ENCODE results near the gene C22orf23.

Gene C22orf23

DNA sequence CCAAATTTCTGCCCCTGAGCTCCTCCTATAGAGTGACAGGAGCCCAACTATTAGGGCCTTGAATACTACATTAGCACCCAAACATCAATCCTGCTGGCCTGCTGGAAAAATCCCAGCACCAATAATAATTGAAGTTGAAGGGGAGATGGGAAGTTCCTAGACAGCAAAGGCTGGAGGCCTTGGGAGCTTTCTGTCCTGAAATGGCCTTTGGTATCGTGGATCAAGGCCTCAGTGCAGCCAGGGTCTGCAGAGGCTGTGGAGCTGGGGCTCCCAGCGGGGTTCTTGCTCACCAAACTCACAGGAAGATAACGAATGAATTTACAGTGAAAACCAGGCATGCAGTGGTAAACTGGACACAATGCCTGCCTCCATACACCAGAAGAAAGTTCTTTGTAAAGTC, 56.5 kb downstream of the C22orf23 start:
- H2AFZ ChIP-seq (ENCODE audit: low read depth, low read length, severe bottlenecking) = no peak overlapping the region
- H3F3A ChIP-seq (ENCODE audit: insufficient read depth) = 0 out of 2 replicates have a peak, but pooled peaks cover 3% of the 10 kb centered on the region
- H3K9me2 ChIP-seq (replicated peaks; ENCODE audit: insufficient read depth, low read length) = no peaks in the 10 kb centered on the region
- no peak overlapping the region for H3K4me3 ChIP-seq (ENCODE audit: insufficient read depth, low read length, poor library complexity, severe bottlenecking)
- no peaks in the 10 kb centered on the region for H3K36me3 ChIP-seq (ENCODE audit: low read length)
- no peaks in the 10 kb centered on the region for H3K9me3 ChIP-seq (ENCODE audit: insufficient read depth, low read length)
- no peak overlapping the region for H3K4me2 ChIP-seq (ENCODE audit: low read depth, low read length, poor library complexity, severe bottlenecking)
- no peak overlapping the region for H3K27ac ChIP-seq (ENCODE audit: low read depth, low read length)
- H3K79me2 ChIP-seq (ENCODE audit: insufficient read depth, low read length) = no peaks in the 10 kb centered on the region
- no peak for TF ChIP-seq EZH2phosphoT487 (conservative IDR thresholded peaks at IDR 0.05; ENCODE audit: low read length)
- TF ChIP-seq, protein P1, sequence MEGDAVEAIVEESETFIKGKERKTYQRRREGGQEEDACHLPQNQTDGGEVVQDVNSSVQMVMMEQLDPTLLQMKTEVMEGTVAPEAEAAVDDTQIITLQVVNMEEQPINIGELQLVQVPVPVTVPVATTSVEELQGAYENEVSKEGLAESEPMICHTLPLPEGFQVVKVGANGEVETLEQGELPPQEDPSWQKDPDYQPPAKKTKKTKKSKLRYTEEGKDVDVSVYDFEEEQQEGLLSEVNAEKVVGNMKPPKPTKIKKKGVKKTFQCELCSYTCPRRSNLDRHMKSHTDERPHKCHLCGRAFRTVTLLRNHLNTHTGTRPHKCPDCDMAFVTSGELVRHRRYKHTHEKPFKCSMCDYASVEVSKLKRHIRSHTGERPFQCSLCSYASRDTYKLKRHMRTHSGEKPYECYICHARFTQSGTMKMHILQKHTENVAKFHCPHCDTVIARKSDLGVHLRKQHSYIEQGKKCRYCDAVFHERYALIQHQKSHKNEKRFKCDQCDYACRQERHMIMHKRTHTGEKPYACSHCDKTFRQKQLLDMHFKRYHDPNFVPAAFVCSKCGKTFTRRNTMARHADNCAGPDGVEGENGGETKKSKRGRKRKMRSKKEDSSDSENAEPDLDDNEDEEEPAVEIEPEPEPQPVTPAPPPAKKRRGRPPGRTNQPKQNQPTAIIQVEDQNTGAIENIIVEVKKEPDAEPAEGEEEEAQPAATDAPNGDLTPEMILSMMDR (IDR thresholded peaks at IDR 0.05; ENCODE audit: insufficient read depth, low read length, poor library complexity, severe bottlenecking) = no peak
- no peaks in the 10 kb centered on the region for H3K27me3 ChIP-seq (ENCODE audit: low read length)
- no peak overlapping the region for H3K9ac ChIP-seq (ENCODE audit: low read length)
- H4K20me1 ChIP-seq (ENCODE audit: low read depth, low read length) = no peaks in the 10 kb centered on the region

DNA sequence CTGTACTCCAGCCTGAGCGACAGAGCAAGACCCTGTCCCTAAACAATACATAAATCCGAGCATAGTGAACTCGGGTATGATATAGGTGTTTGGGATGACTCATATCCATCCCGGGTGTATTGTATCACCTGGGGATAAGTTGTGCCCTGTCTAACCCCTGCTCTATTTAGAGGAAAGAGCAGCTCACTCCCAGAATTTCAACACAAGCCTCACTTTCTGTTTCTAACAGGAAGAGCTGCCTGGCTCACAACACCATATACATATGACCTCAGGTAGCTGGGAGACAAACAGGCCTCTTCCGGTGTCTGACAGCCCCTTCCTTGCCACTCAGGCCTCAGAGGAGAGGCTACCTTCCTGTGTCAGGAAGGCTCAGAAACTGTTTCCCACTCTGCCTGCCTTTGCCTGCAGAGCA, 57.2 kb downstream of the C22orf23 start:
- H3K27me3 ChIP-seq (ENCODE audit: low read length) = no peaks in the 10 kb centered on the region
- no peaks in the 10 kb centered on the region for H3K36me3 ChIP-seq (ENCODE audit: low read length)
- no peak for TF ChIP-seq EZH2phosphoT487 (conservative IDR thresholded peaks at IDR 0.05; ENCODE audit: low read length)
- TF ChIP-seq, protein P1 (IDR thresholded peaks at IDR 0.05; ENCODE audit: insufficient read depth, low read length, poor library complexity, severe bottlenecking) = no peak
- H3K9me3 ChIP-seq (ENCODE audit: insufficient read depth, low read length) = no peaks in the 10 kb centered on the region
- H3K27ac ChIP-seq (ENCODE audit: low read depth, low read length) = no peak overlapping the region
- 0 out of 2 replicates have a peak, but pooled peaks cover 3% of the 10 kb centered on the region for H3F3A ChIP-seq (ENCODE audit: insufficient read depth)
- H3K79me2 ChIP-seq (ENCODE audit: insufficient read depth, low read length) = no peaks in the 10 kb centered on the region
- no peak overlapping the region for H3K9ac ChIP-seq (ENCODE audit: low read length)
- H2AFZ ChIP-seq (ENCODE audit: low read depth, low read length, severe bottlenecking) = no peak overlapping the region
- no peak overlapping the region for H3K4me2 ChIP-seq (ENCODE audit: low read depth, low read length, poor library complexity, severe bottlenecking)
- no peaks in the 10 kb centered on the region for H4K20me1 ChIP-seq (ENCODE audit: low read depth, low read length)
- H3K4me3 ChIP-seq (ENCODE audit: insufficient read depth, low read length, poor library complexity, severe bottlenecking) = no peak overlapping the region
- no peaks in the 10 kb centered on the region for H3K9me2 ChIP-seq (replicated peaks; ENCODE audit: insufficient read depth, low read length)

DNA sequence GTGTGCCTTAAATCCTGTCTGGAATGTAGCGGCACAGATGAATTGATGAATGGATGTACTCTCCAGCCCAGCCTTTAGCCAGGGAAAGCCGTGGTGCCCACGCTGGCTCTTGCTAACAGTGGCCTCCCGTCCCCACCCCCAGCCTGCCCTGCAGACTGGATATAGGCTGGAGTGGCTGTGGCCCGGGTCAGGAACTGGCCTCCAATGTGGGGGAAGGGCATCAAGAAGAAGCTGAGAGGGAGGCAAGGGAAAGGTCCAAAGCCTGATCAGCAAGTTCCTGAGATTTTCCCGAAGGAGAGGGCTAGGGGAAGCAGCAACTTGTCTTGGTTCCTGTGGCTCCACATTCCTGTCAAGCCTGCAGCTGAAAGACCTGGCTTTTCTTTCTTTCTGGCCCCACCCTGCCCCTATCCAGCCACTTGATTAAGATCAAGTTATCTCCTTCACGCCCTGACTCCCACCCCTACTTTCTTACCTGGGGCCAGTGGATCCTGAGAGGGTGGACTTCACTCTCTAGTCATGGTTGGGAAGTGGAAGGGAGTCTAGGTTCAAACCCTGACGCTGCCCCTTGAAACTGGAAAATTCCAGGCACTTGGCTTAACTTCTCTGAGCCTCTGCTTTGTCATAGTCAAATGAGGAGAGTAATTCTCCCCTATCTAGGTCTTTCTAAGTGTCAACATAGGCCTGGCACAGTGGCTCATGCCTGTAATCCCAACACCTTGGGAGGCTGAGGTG, 58.3 kb downstream of the C22orf23 start:
- no peak overlapping the region for H2AFZ ChIP-seq (ENCODE audit: low read depth, low read length, severe bottlenecking)
- H3K4me2 ChIP-seq (ENCODE audit: low read depth, low read length, poor library complexity, severe bottlenecking) = no peak overlapping the region
- TF ChIP-seq, protein P1 (IDR thresholded peaks at IDR 0.05; ENCODE audit: insufficient read depth, low read length, poor library complexity, severe bottlenecking) = no peak
- TF ChIP-seq EZH2phosphoT487 (conservative IDR thresholded peaks at IDR 0.05; ENCODE audit: low read length) = no peak
- H3K79me2 ChIP-seq (ENCODE audit: insufficient read depth, low read length) = no peaks in the 10 kb centered on the region
- H3K27ac ChIP-seq (ENCODE audit: low read depth, low read length) = no peak overlapping the region
- no peak overlapping the region for H3K9ac ChIP-seq (ENCODE audit: low read length)
- no peaks in the 10 kb centered on the region for H4K20me1 ChIP-seq (ENCODE audit: low read depth, low read length)
- no peaks in the 10 kb centered on the region for H3K9me2 ChIP-seq (replicated peaks; ENCODE audit: insufficient read depth, low read length)
- H3K36me3 ChIP-seq (ENCODE audit: low read length) = no peaks in the 10 kb centered on the region
- no peak overlapping the region for H3K4me3 ChIP-seq (ENCODE audit: insufficient read depth, low read length, poor library complexity, severe bottlenecking)
- no peaks in the 10 kb centered on the region for H3K9me3 ChIP-seq (ENCODE audit: insufficient read depth, low read length)
- 0 out of 2 replicates have a peak, but pooled peaks cover 3% of the 10 kb centered on the region for H3F3A ChIP-seq (ENCODE audit: insufficient read depth)
- H3K27me3 ChIP-seq (ENCODE audit: low read length) = no peaks in the 10 kb centered on the region
